HL-60 (cell line): ENCODE results near the gene KAT2B.

ENCODE experiments used
- GABPA ChIP-seq: IDR thresholded peaks from 2 replicates; pipeline ENCODE4 v1.6.1; 2012; ENCODE audit warnings: low read depth
- POLR2AphosphoS5 ChIP-seq: IDR thresholded peaks from 2 replicates; pipeline ENCODE4 v1.6.1; 2012; ENCODE audit warnings: low read depth
- TF ChIP-seq, protein P1 (sequence below): IDR thresholded peaks from one replicate; pipeline ENCODE4 v1.5.1; 2011; ENCODE audit warnings: low read length, control low read depth, inconsistent platforms; ENCODE audit not compliant: insufficient read depth
- TF ChIP-seq, protein P2 (sequence below): IDR thresholded peaks from 2 replicates; pipeline ENCODE4 v1.6.1; 2012; ENCODE audit warnings: low read depth; ENCODE audit not compliant: insufficient replicate concordance

DNA sequence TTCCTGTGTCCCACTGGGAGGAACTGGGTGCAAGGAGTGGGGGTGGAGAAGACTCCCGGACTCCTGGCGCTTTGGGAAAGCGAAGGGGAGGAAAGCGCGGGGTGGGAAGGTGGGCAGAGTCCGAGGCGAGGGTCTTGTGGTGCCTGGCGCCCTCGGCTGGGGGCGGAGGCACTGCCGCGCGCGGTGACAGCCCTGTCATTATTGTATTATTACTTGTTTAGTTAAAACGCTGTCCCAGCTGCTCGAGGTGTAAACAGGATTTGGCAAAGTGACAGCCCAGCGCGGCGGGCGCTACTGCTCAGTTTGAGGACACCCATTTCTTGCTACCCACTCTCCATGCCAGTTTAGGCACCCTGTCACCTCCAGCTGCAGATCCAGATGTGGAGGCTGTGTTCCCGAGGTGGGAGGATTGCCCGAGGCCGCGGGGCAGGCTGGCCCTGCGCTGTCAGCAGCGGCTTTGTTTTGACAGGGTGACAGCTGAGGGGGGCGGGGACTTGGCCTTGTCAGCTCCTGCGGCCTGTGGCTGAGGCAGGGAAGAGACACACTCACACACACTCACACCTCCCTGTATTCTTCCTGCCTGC is 1.0 kb downstream of the KAT2B start:
- TF ChIP-seq, protein P1, sequence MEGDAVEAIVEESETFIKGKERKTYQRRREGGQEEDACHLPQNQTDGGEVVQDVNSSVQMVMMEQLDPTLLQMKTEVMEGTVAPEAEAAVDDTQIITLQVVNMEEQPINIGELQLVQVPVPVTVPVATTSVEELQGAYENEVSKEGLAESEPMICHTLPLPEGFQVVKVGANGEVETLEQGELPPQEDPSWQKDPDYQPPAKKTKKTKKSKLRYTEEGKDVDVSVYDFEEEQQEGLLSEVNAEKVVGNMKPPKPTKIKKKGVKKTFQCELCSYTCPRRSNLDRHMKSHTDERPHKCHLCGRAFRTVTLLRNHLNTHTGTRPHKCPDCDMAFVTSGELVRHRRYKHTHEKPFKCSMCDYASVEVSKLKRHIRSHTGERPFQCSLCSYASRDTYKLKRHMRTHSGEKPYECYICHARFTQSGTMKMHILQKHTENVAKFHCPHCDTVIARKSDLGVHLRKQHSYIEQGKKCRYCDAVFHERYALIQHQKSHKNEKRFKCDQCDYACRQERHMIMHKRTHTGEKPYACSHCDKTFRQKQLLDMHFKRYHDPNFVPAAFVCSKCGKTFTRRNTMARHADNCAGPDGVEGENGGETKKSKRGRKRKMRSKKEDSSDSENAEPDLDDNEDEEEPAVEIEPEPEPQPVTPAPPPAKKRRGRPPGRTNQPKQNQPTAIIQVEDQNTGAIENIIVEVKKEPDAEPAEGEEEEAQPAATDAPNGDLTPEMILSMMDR = no peak
- TF ChIP-seq POLR2AphosphoS5 = no peak
- TF ChIP-seq, protein P2, sequence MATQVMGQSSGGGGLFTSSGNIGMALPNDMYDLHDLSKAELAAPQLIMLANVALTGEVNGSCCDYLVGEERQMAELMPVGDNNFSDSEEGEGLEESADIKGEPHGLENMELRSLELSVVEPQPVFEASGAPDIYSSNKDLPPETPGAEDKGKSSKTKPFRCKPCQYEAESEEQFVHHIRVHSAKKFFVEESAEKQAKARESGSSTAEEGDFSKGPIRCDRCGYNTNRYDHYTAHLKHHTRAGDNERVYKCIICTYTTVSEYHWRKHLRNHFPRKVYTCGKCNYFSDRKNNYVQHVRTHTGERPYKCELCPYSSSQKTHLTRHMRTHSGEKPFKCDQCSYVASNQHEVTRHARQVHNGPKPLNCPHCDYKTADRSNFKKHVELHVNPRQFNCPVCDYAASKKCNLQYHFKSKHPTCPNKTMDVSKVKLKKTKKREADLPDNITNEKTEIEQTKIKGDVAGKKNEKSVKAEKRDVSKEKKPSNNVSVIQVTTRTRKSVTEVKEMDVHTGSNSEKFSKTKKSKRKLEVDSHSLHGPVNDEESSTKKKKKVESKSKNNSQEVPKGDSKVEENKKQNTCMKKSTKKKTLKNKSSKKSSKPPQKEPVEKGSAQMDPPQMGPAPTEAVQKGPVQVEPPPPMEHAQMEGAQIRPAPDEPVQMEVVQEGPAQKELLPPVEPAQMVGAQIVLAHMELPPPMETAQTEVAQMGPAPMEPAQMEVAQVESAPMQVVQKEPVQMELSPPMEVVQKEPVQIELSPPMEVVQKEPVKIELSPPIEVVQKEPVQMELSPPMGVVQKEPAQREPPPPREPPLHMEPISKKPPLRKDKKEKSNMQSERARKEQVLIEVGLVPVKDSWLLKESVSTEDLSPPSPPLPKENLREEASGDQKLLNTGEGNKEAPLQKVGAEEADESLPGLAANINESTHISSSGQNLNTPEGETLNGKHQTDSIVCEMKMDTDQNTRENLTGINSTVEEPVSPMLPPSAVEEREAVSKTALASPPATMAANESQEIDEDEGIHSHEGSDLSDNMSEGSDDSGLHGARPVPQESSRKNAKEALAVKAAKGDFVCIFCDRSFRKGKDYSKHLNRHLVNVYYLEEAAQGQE = no peak
- no peak for TF ChIP-seq GABPA
